HEK293T (cell line): ENCODE measurements around the gene CNPY1.
A peak's percentile ranks its signal among the peaks of the same experiment; 100 is the strongest.

Experiments used
- CTCF ChIA-PET: fragments of 350-600 bp; formaldehyde crosslinking; extraction: SDS; loops from one replicate; lab custom pipeline; 2021; ENCODE audit warnings: antibody characterized with exemption, inconsistent platforms; lab: Yijun Ruan, JAX
- POLR2A ChIA-PET: fragments of 350-600 bp; formaldehyde crosslinking; extraction: SDS; loops from one replicate; lab custom pipeline; 2020; ENCODE audit warnings: antibody characterized with exemption, inconsistent platforms; lab: Yijun Ruan, JAX
- DNase-seq: peaks from one replicate; pipeline ENCODE4 v3.0.0; 2012; ENCODE audit warnings: mixed read lengths; ENCODE audit errors: extremely low spot score
- ARNT ChIP-seq: fragments of 450-650 bp; IDR thresholded peaks from 2 replicates; pipeline ENCODE4 v1.6.1; 2017; ENCODE audit warnings: mild to moderate bottlenecking
- BHLHE40 ChIP-seq: fragments of 450-650 bp; IDR thresholded peaks from 2 replicates; pipeline ENCODE4 v1.6.1; 2016; ENCODE audit warnings: mild to moderate bottlenecking, moderate library complexity, borderline replicate concordance
- CTBP1 ChIP-seq: fragments of 450-650 bp; IDR thresholded peaks from 2 replicates; pipeline ENCODE4 v1.6.1; 2016; ENCODE audit warnings: borderline replicate concordance
- ELF4 ChIP-seq: fragments of 450-650 bp; IDR thresholded peaks from 2 replicates; pipeline ENCODE4 v1.6.1; 2017; ENCODE audit warnings: antibody characterized with exemption
- FOXA1 ChIP-seq: fragments of 450-650 bp; IDR thresholded peaks from 2 replicates; pipeline ENCODE4 v1.6.1; 2016; ENCODE audit warnings: mild to moderate bottlenecking
- FOXK2 ChIP-seq: fragments of 450-650 bp; IDR thresholded peaks from 2 replicates; pipeline ENCODE4 v1.6.1; 2016; ENCODE audit warnings: mild to moderate bottlenecking
- FOXM1 ChIP-seq: fragments of 450-650 bp; IDR thresholded peaks from 2 replicates; pipeline ENCODE4 v1.6.1; 2017; ENCODE audit warnings: mild to moderate bottlenecking, borderline replicate concordance
- HDGF ChIP-seq: fragments of 450-650 bp; IDR thresholded peaks from 2 replicates; pipeline ENCODE4 v1.6.1; 2017; ENCODE audit warnings: antibody characterized with exemption, borderline replicate concordance
- L3MBTL2 ChIP-seq: fragments of 450-650 bp; conservative IDR thresholded peaks from 2 replicates; pipeline ENCODE4 v1.6.1; 2016; ENCODE audit warnings: mild to moderate bottlenecking
- LEF1 ChIP-seq: fragments of 450-650 bp; IDR thresholded peaks from 2 replicates; pipeline ENCODE4 v1.6.1; 2017; ENCODE audit warnings: mild to moderate bottlenecking, borderline replicate concordance
- NFRKB ChIP-seq: fragments of 450-650 bp; IDR thresholded peaks from 2 replicates; pipeline ENCODE4 v1.6.1; 2016; ENCODE audit warnings: mild to moderate bottlenecking, moderate library complexity
- PKNOX1 ChIP-seq: fragments of 450-650 bp; IDR thresholded peaks from 2 replicates; pipeline ENCODE4 v1.6.1; 2016
- SP1 ChIP-seq: fragments of 450-650 bp; IDR thresholded peaks from 2 replicates; pipeline ENCODE4 v1.6.1; 2017
- SUZ12 ChIP-seq: fragments of 450-650 bp; IDR thresholded peaks from 2 replicates; pipeline ENCODE4 v1.6.1; 2016; ENCODE audit warnings: mild to moderate bottlenecking
- TARDBP ChIP-seq: fragments of 450-650 bp; IDR thresholded peaks from 2 replicates; pipeline ENCODE4 v1.6.1; 2016
- ZNF384 ChIP-seq: fragments of 450-650 bp; IDR thresholded peaks from 2 replicates; pipeline ENCODE4 v1.6.1; 2016

The CNPY1 gene

GRCh38 chr7:155513543-155514285 is 32.6 kb downstream of the CNPY1 start:
- DNase-seq: no peak
- TF ChIP-seq PKNOX1 (no peak), ARNT (no peak), FOXK2 (no peak), SUZ12 (no peak), HDGF (no peak), NFRKB (no peak), ZNF384 (no peak)
- ChIA-PET CTCF (interaction anchor here (1.7 kb wide), 1 partner anchor 9 kb away, joined by 3 read pairs; no protein-coding TSS in a partner anchor), POLR2A (interaction anchor here (1.1 kb wide), 1 partner anchor 57 kb away, joined by 3 read pairs; no protein-coding TSS in a partner anchor)

GRCh38 chr7:155512246-155512887 is 34.0 kb downstream of the CNPY1 start:
- CTCF ChIA-PET: interaction anchor here (0.5 to 1.7 kb wide), 2 partner anchors 10 to 100 kb away, joined by 3 read pairs; no protein-coding TSS in a partner anchor
- POLR2A ChIA-PET: interaction anchor here (1.1 kb wide), 2 partner anchors 55 to 56 kb away, joined by 3 read pairs; partner anchors contain the start of gene EN2
- no peak for DNase-seq
- TF ChIP-seq BHLHE40: no peak
- no peak for TF ChIP-seq ARNT
- no peak for TF ChIP-seq LEF1
- TF ChIP-seq CTBP1: peak; percentile 29; the same call in 1 of the 2 replicates
- no peak for TF ChIP-seq SUZ12
- no peak for TF ChIP-seq FOXK2
- no peak for TF ChIP-seq TARDBP
- peak; percentile 75 for TF ChIP-seq PKNOX1
- TF ChIP-seq ELF4: no peak

- ChIA-PET CTCF (no interaction called here), POLR2A (no interaction called here)
- DNase-seq: no peak
- no peak for TF ChIP-seq NFRKB
- TF ChIP-seq SP1: no peak
- TF ChIP-seq TARDBP: no peak
- TF ChIP-seq L3MBTL2: no peak
- TF ChIP-seq LEF1: no peak
- TF ChIP-seq ELF4: no peak
- no peak for TF ChIP-seq ARNT
- no peak for TF ChIP-seq ZNF384
- no peak for TF ChIP-seq FOXA1
- no peak for TF ChIP-seq FOXM1
- no peak for TF ChIP-seq HDGF
- TF ChIP-seq CTBP1: no peak
These were observed 34.7 kb downstream of the CNPY1 start for GRCh38 chr7:155511702-155511996.

- ChIA-PET POLR2A (interaction anchor here (0.8 to 2.0 kb wide), 3 partner anchors 9 to 54 kb away, joined by 3 to 6 read pairs (median 5); no protein-coding TSS in a partner anchor), CTCF (interaction anchor here (0.6 to 0.7 kb wide), 2 partner anchors 13 to 33 kb away, joined by 3 read pairs; no protein-coding TSS in a partner anchor)
- no peak for TF ChIP-seq NFRKB
- no peak for TF ChIP-seq SP1
- TF ChIP-seq TARDBP: no peak
- TF ChIP-seq L3MBTL2: no peak
- TF ChIP-seq ELF4: no peak
- no peak for TF ChIP-seq ARNT
- no peak for TF ChIP-seq LEF1
- TF ChIP-seq SUZ12: no peak
- no peak for TF ChIP-seq CTBP1
- TF ChIP-seq FOXK2: no peak
- TF ChIP-seq PKNOX1: no peak
- no peak for TF ChIP-seq FOXA1
- no peak for TF ChIP-seq FOXM1
- TF ChIP-seq HDGF: no peak
- no peak for TF ChIP-seq BHLHE40
- DNase-seq: no peak
These were observed 35.2 kb downstream of the CNPY1 start for GRCh38 chr7:155510975-155511701.

- 0 out of 2 replicates have a peak, but pooled peaks have one; percentile 3 for TF ChIP-seq CTBP1
- TF ChIP-seq LEF1: 0 out of 2 replicates have a peak, but pooled peaks have one; percentile 37
- TF ChIP-seq NFRKB: no peak
- peak; percentile 76 for DNase-seq
- CTCF ChIA-PET: interaction anchor here (0.6 to 0.9 kb wide), 3 partner anchors 11 to 39 kb away, joined by 3 to 4 read pairs (median 3); no protein-coding TSS in a partner anchor
- POLR2A ChIA-PET: interaction anchor here (0.8 to 2.0 kb wide), 6 partner anchors 10 to 53 kb away, joined by 3 to 6 read pairs (median 5); no protein-coding TSS in a partner anchor
These were observed 36.4 kb downstream of the CNPY1 start for GRCh38 chr7:155509725-155510551.
